Sigmoid colon (tissue), 7 donors: ENCODE measurements around the gene TSC22D4. TPM values are rescaled to one million over a fixed set of nuclear protein-coding genes. Genes with fewer than 3 reads are reported as not detected.

ENCODE experiments used
- DNase-seq: peaks from one replicate; pipeline ENCODE4 v3.0.0-alpha.2; 2019
- H3K27ac ChIP-seq, 4 donors: fragments of 200-600 bp; sonication (generic); one replicate each; pipeline ENCODE4 v1.5.1; 2016 to 2019; ENCODE audit warnings: mild to moderate bottlenecking in 1 of 4
- H3K27me3 ChIP-seq, 3 donors: fragments of 200-600 bp; sonication (generic); one replicate each; pipeline ENCODE4 v1.5.1; 2019; ENCODE audit warnings: mild to moderate bottlenecking in 1 of 3
- H3K36me3 ChIP-seq, 4 donors: fragments of 200-600 bp; sonication (generic); one replicate each; pipeline ENCODE4 v1.5.1; 2016 to 2019
- H3K4me1 ChIP-seq, 4 donors: fragments of 200-600 bp; sonication (generic); one replicate each; pipeline ENCODE4 v1.5.1; 2017 to 2019
- H3K4me3 ChIP-seq, 4 donors: fragments of 200-600 bp; sonication (generic); one replicate each; pipeline ENCODE4 v1.5.1; 2017 to 2019; ENCODE audit warnings: mild to moderate bottlenecking in 2 of 4, moderate library complexity in 1 of 4
- H3K9me3 ChIP-seq, 4 donors: fragments of 200-600 bp in 3 of 4; sonication (generic) in 3 of 4; one replicate each; pipeline versions ENCODE4 v1.5.1 to v1.6.1; 2013 to 2019
- CTCF ChIP-seq, 4 experiments: fragments of 450-650 bp in 3 of 4; fragments of 200-600 bp in 1 of 4; IDR thresholded peaks; one replicate each; pipeline ENCODE4 v1.5.1; 2016 to 2019; ENCODE audit warnings: antibody characterized with exemption in 4 of 4, mild to moderate bottlenecking in 3 of 4, moderate library complexity in 2 of 4
- EP300 ChIP-seq, 4 donors: sonication (generic); formaldehyde crosslinking; IDR thresholded peaks; one replicate each; pipeline ENCODE4 v1.6.1; 2017; ENCODE audit warnings: antibody characterized with exemption in 4 of 4
- POLR2A ChIP-seq, 2 donors: fragments of 450-650 bp; IDR thresholded peaks; one replicate each; pipeline ENCODE4 v1.6.1; 2016; ENCODE audit warnings: antibody characterized with exemption in 2 of 2, mild to moderate bottlenecking in 2 of 2, moderate library complexity in 2 of 2
- POLR2AphosphoS5 ChIP-seq, 4 donors: sonication (generic); formaldehyde crosslinking; IDR thresholded peaks; one replicate each; pipeline ENCODE4 v1.6.1; 2017; ENCODE audit warnings: antibody characterized with exemption in 4 of 4
- WGBS, 2 donors: extraction: QIAGEN DNeasy Blood & Tissue Kit; methylation state at CpG; one replicate each; pipeline ENCODE4 v1.1.7; 2013; 5-methylcytosine and 5-hydroxymethylcytosine counted together
- intact Hi-C: fragments of 100-400 bp; cut with DNase I; formaldehyde crosslinking; loops from one replicate; pipeline ENCODE4 v1.15.1; 2023
- polyA plus RNA-seq, 3 donors: library from polyadenylated mRNA; stranded (reverse); fragments of 200-250 nt; gene quantifications; one replicate each; pipeline ENCODE4 v1.2.3, GENCODE V29; 2013
- total RNA-seq, 4 donors: library from RNA; depleted of rRNA; stranded (reverse); fragments of >200 nt; gene quantifications; one replicate each; pipeline ENCODE4 v1.1.0, GENCODE V29; 2016
- donor health status: healthy with polysubstance abuse.
- donor health status: Bipolar disorder and iron deficiency.
- donor health status: healthy.

The TSC22D4 gene
- total and polyA plus RNA-seq, 7 donors: 24.4 to 53.5 (median 31.6) TPM

GRCh38 chr7:100483722-100484672 is 5.0 kb upstream of the TSC22D4 start, which contains the start of gene NYAP1:
TSS of gene NYAP1 (plus strand) at chr7:100483927. CDS start at chr7:100485312, 1,385 bp downstream.
- intact Hi-C loops: loop anchor here (1.0 to 5.0 kb wide), 3 partner anchors 15 to 188 kb away; partner anchors contain the start of gene GNB2

GRCh38 chr7:100483090-100483721 is 4.2 kb upstream of the TSC22D4 start:
- H3K4me3 ChIP-seq: peak overlapping the region; percentile 25 to 73 (median 64)
- no peaks in the 10 kb centered on the region for H3K9me3 ChIP-seq
- H3K4me1 ChIP-seq: peaks cover 0 to 21% (median 16%) of the 10 kb centered on the region in 4 donors
- WGBS, 2 donors: 0 to 1% methylated on average over 79 of the region's 79 CpGs
- no peaks in the 10 kb centered on the region for H3K36me3 ChIP-seq
- H3K27me3 ChIP-seq: no peaks in the 10 kb centered on the region
- DNase-seq: peak; percentile 81
- TF ChIP-seq CTCF (IDR thresholded peaks at IDR 0.05) (peak; percentile 58 to 100 (median 70)), POLR2AphosphoS5 (IDR thresholded peaks at IDR 0.05) (no peak)
- intact Hi-C loops: loop anchor here (1.0 to 5.0 kb wide), 3 partner anchors 14 to 189 kb away; partner anchors contain the start of gene GNB2
- peak overlapping the region; percentile 41 to 79 (median 66) for H3K27ac ChIP-seq

More at GRCh38 chr7:100483722-100484672, 5.0 kb upstream of the TSC22D4 start, which contains the start of gene NYAP1:
- H3K4me3 ChIP-seq: peak within 1 kb of the TSS; percentile 25 to 73 (median 64)
- DNase-seq: no peak
- no peaks in the 10 kb centered on the region for H3K9me3 ChIP-seq
- H3K4me1 ChIP-seq: peaks cover 0 to 21% (median 16%) of the 10 kb centered on the region in 4 donors
- H3K27ac ChIP-seq: peak within 1 kb of the TSS; percentile 41 to 79 (median 66)
- WGBS, 2 donors: 22 to 23% methylated on average over 45 of the region's 45 CpGs
- no peaks in the 10 kb centered on the region for H3K36me3 ChIP-seq
- no peaks in the 10 kb centered on the region for H3K27me3 ChIP-seq
- TF ChIP-seq POLR2AphosphoS5 (IDR thresholded peaks at IDR 0.05) (no peak), EP300 (IDR thresholded peaks at IDR 0.05) (no peak), CTCF (IDR thresholded peaks at IDR 0.05) (no peak), POLR2A (IDR thresholded peaks at IDR 0.05) (no peak)

GRCh38 chr7:100482728-100483089 is 3.7 kb upstream of the TSC22D4 start:
- intact Hi-C loops: loop anchor here (1.0 to 5.0 kb wide), 3 partner anchors 13 to 190 kb away; partner anchors contain the start of gene GNB2
- TF ChIP-seq POLR2A (IDR thresholded peaks at IDR 0.05): no peak
- TF ChIP-seq EP300 (IDR thresholded peaks at IDR 0.05): no peak
- no peak for TF ChIP-seq CTCF (IDR thresholded peaks at IDR 0.05)
- TF ChIP-seq POLR2AphosphoS5 (IDR thresholded peaks at IDR 0.05): no peak
- no peaks in the 10 kb centered on the region for H3K36me3 ChIP-seq
- H3K27ac ChIP-seq: peak overlapping the region in 3 of 4 donors; percentile 62 to 79 (median 70)
- no peak for DNase-seq
- WGBS, 2 donors: 14 to 46% methylated on average over 14 of the region's 14 CpGs
- H3K4me3 ChIP-seq: peak overlapping the region; percentile 25 to 73 (median 64)
- H3K4me1 ChIP-seq: peaks cover 0 to 22% (median 19%) of the 10 kb centered on the region in 4 donors
- no peaks in the 10 kb centered on the region for H3K27me3 ChIP-seq
- H3K9me3 ChIP-seq: no peaks in the 10 kb centered on the region

- H3K9me3 ChIP-seq: no peaks in the 10 kb centered on the region
- WGBS, 2 donors: 86 to 91% methylated on average over 1 of the region's 1 CpG
- intact Hi-C loops: loop anchor here (5.0 kb wide), 1 partner anchor 191 kb away; the partner anchor contains the start of gene GNB2
- H3K4me3 ChIP-seq: no peak overlapping the region
- TF ChIP-seq CTCF (IDR thresholded peaks at IDR 0.05): no peak
- no peak for TF ChIP-seq POLR2A (IDR thresholded peaks at IDR 0.05)
- no peak for TF ChIP-seq EP300 (IDR thresholded peaks at IDR 0.05)
- no peak for TF ChIP-seq POLR2AphosphoS5 (IDR thresholded peaks at IDR 0.05)
- no peaks in the 10 kb centered on the region for H3K36me3 ChIP-seq
- no peak for DNase-seq
- no peaks in the 10 kb centered on the region for H3K27me3 ChIP-seq
- H3K4me1 ChIP-seq: peaks cover 0 to 34% (median 31%) of the 10 kb centered on the region in 4 donors
- H3K27ac ChIP-seq: no peak overlapping the region
Observed at GRCh38 chr7:100481466-100481865, 2.5 kb upstream of the TSC22D4 start.
